GM21381 (cell line): ENCODE measurements around the gene TOR1AIP2.

Experiments used
- ATAC-seq: cut with Tn5 transposase; IDR thresholded peaks from one replicate; pipeline ENCODE4 v1.9.1; 2021; ENCODE audit warnings: mild to moderate bottlenecking, moderate library complexity; ENCODE audit not compliant: unreplicated experiment

TOR1AIP2 gene

DNA sequence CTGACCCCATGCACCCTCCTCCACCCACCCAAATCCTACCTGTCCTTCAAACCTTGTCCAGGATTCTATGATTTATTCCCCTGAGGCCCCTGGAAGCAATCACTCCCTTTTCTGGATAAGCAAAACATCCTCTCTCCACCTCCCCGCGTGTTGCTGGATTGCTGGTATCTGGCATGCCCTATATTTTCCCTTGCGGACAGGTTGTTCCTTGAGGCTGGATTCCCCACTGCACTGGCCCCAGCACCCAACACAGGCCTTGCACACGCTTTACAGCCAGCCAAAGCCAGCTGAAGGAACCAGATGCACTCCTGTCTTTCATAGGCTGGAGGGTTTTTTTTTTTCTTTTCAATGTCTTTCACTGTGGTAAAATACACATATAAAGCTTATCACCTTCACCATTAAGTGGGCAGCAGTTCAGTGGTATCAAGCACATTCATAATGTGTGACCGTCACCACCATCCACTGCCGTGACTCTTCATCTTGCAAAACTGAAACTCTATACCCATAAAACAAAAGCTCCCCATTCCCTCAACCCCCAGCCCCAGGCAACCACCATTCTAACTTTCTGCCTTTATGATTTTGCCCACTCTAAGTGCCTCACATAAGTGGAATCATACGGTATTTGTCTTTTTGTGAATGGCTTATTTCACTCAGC is 50.9 kb downstream of the TOR1AIP2 start:
- no peak for ATAC-seq

DNA sequence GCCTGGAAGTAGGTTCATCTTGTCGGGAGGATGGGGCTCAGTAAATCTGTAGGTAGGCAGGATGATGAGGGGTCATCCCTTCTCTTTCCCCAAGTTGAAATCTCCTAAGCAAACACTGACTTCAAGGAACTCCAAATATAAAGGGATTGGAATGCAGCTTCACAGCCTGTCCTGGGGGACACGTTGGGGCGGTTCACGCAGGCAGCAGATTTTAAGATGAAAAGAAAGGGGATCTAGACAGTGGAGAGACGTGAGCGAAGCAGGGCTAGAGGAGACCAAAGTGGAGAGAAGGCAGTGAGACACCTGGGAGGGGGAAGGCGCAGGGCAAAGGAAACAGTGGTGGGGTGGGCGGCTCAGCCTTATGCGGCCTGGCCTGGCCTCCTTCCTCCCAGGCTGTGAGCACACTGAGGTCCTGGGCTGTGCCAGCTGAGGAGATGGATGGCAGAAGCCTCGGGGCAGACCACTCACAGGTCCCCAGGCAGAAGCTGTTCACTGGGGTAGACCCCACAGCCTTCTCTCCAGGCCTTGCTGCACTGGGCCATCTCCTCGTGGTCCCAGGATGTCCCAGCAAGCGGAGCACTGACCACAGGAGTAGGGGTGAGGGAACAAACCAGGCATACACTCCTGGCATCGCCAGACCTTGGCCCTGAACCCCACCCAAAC is 51.7 kb downstream of the TOR1AIP2 start:
- ATAC-seq: no peak

DNA sequence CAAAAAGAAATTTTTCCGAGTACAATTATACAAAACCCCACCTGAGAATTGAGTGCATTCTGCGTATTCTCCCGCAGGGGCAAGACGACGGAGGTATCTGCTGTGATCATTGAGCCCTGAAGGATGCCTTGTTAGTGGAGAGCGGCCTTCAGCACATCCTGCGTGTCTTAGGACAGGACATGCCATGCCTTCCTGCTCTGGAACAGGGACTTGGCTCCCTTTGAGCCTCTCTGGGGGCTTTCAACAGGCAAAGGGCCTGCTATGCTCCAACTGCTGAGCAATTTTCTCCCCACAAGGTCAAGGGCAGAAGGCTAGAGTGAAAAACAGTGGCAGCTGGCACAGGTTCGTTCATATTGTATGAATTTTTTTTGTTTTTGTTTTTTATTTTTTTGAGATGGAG is 52.4 kb downstream of the TOR1AIP2 start:
- ATAC-seq: no peak

DNA sequence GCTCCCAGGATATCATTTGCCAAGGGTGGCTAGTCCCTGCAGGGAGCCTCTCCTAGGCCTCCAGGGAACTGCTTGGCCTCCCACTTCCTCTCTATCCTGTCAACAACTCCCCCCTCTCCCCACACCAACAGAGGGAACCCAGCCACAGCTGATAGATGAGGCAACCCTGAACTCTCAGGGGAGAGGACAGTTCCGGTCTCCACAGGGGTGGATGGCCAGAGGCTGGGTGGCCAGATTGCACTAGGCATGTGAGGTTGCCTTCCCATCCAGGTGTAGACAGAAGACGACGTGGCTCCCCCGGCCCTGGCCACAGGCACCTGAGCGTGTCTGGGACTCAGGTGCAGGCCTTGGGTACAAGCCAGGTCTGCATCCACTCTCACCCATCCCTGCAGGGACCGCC is 53.3 kb downstream of the TOR1AIP2 start:
- ATAC-seq: no peak

DNA sequence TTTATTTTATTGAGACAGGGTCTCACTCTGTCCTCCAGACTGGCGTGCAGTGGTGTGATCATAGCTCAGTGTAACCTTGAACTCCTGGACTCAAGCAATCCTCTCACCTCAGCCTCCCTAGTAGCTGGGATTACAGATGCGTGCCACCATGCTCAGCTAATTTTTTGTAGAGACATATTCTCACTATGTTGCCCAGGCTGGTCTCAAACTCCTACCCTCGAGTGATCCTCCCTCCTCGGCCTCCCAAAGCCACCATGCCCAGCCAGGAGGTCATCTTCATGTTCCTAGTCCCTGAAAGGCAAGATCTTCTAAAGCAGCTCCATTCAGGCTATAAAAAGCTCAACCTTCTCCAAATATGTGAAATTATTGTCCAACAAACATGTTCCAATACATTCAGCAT is 53.9 kb downstream of the TOR1AIP2 start:
- no peak for ATAC-seq

DNA sequence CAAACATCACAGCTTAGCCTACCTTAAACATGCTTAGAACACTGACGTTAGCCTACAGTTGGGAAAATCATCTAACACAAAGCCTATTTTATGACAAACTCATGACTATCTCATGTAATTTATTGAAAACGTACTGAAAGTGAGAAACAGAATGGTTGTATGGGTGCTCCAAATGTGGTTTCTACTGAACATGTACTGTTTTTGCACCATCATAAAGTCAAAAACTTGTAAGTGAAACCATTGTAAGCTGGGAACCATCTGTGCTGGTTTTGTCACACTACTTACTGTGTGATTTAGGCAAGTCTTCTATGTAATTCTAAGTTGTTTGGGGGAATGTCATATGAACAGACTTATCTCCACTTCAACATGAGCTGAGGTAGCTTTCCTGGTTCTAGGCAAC is 55.5 kb downstream of the TOR1AIP2 start:
- no peak for ATAC-seq

DNA sequence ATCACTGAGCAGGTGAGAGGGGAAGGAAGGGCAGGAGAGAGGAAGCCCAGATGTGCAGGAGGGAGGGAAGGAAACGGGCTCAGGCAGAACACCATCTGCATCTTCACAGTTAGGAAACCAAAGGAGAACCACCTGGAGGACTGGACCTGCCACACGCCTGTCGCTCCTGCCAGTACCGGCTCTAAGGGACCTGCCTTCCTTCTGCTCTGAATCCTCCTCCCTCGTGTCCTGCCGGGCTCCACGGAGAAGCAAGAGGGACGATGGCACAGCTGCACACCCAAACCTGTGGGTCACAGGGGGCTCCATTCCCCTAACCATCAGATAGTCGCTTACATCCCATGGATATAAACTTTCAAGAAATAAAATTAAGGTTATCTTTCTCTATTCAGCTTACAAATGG is 56.1 kb downstream of the TOR1AIP2 start:
- no peak for ATAC-seq

DNA sequence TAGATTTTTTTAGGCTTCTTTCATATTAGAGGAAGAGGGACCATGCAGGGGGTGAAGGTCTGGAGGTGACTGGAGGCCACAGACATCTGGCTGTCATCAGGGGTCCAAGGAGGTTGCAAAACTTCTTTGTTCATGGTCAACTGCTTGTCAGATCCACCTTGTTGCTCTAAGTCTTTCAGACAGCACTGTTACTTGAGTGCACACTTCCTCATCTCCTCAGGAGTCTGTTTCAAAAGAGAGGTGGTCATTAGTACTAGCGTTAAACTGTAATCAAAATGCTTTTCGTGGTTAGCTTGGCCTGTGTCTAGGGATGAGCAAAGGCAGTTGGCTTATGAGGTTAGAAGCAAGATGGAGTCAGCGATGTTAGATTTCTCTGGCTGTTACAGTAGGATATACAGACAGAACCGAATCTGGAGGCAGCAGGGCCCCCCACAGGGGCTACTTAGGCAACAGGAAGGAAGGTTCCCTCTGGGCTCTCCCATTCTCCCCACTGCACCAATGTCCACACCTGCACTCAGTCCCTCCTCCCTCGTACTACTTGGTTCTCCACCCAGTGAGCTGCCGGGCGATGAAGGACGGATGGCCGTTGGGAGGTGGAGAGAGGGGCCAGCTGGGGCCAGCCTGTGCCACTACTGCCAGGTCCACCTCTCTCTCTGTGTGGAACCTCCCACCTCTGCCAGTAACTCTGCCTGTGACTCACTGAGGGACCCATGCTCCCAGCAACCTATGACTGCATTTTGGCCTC is 57.2 kb downstream of the TOR1AIP2 start:
- ATAC-seq: no peak

DNA sequence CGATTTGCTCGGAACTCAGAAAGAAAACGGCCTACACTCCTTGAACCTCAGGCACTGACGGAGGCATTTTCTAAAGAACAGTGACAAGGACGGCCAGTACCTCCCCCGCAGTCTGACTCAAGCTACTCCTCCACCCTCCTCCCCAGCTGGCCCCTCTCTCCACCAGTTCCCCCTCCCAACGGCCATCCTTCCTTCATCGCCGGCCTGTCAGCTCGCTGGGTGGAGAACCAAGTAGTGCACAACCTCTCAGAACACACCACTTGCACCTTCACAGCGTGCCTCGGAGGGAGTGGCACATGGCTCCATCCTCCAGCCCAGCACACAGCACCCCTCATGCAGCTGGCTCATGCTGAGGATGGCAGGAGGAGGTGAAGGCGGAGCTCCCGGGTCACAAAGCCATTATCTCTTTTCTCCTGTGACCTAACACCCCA is 58.8 kb downstream of the TOR1AIP2 start:
- no peak for ATAC-seq

DNA sequence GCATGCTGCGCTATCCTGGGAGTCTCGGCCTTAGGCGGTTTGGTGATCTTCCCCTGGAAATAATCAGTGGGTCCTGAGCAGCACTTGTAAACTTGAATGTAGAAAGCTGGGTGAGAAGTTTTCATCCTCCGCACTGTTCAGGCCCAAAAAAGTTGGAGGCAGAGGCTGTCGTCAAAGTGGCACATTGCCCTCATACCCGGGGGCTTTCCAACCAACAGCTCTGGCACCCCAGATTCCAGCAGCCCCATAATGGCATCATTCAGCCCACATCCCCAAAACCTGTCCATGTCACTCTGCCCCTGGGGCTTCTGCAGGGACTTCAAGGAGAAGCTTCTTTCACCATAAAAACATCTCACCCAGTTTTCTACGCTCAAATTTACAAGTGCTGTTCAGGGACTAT is 59.3 kb downstream of the TOR1AIP2 start:
- ATAC-seq: no peak

DNA sequence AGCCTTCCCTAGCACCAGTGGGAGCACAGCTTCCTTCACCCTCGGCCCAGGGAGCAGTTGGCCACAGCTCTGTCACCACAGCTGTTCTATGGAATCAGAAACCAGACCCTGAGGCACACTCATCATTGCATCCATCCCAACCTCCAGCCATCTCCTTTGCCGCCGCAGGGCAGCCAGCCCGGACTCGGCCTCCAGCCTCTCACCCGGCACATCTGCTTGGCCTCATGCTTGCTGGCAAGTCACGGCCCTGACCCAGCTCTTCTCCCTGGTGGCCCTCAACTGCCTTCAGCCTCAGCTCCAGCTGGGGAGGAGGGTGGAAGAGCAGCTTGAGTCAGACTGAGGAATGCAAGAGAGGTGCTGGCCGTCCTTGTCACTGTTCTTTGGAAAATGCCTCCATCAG is 59.8 kb downstream of the TOR1AIP2 start:
- ATAC-seq: no peak

DNA sequence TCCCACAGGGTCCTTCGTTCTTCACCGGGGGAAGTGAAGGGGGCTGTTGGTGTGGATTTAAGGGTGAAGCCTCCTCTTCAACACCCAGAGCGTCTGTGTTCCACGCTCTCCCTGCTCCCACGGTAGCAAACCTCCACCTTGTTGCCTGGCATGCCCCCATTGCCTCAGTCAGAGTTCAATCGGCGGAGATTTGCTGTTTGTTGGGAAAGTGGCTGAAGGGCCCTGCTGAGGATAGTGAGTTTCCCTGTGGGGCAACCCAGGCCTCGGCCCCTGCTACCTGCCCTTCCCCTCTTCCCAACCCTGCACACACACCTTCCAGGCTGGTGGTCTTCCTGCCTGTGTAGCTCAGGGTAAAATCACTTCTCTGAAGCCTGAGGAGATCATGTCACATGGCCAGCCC is 60.5 kb downstream of the TOR1AIP2 start:
- no peak for ATAC-seq

DNA sequence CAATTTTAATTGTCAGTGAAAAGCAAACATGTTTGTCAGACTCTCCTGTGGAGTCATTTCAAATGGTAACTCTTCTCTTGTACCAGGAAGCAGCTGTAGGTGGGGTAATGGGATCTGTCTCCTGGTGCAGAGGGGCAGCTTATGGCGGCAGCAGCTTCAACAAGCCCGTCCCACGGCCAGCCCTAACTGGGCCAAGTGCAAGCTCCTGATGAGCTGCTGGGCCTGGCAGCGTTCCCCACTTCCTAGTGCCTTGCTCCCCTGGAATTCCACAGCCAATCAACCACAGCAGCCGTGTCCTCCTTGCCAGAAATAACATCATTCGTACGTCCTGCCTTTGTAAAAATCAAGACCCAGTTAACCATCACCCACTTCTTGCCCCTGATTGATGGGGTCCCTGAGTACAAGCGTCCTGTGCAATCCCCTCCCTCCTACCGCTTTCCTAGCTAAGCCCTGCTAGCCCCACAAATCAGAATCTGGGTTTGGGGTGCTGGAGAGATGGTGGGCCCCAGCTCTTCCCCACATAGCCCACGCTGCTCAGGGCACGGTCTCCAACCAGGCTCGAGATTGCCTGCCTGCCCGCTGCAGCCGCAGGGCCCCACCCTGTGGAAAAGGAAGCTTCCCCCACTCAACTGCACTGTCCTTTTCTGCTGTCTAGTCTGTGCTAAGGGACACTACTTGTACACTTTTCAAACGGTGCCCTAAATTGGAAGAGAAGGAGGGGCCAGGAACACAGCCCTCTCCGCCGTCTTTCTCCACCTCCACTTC is 61.2 kb downstream of the TOR1AIP2 start:
- ATAC-seq: no peak

DNA sequence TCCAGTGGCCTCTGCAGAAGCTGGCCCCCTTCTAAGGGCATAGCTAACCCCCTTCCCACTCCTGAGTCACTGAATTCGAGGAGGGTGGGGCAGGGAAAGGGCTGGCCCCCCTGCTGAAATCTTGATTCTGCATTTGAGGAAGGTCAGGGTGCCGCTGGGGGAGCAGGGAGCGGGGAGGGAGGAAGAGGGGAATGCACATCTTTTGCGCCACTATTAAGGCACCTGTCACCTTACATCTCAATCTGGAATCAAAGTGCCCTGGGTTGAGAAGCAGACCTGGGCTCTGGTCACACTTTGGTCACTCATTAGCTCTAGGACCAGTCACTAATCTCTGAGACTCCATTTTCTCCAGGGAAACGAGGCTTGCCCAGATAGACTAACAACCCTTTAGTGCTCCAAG is 62.0 kb downstream of the TOR1AIP2 start:
- ATAC-seq: no peak

DNA sequence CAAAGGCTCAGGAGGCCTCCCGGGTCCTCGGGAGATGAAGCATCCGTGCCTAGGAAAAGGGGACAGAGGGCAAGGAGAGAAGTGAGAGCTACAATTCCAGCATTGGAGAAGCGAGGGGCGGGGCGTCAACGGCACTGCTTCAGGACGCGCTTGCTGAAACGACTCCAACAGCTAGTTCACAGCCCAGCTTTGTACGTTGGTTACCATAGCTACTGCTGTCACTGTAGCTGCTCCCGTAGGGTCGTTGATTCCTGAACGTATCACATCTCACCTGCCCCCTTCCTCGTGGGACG is 63.1 kb downstream of the TOR1AIP2 start:
- ATAC-seq: peak; percentile 31

DNA sequence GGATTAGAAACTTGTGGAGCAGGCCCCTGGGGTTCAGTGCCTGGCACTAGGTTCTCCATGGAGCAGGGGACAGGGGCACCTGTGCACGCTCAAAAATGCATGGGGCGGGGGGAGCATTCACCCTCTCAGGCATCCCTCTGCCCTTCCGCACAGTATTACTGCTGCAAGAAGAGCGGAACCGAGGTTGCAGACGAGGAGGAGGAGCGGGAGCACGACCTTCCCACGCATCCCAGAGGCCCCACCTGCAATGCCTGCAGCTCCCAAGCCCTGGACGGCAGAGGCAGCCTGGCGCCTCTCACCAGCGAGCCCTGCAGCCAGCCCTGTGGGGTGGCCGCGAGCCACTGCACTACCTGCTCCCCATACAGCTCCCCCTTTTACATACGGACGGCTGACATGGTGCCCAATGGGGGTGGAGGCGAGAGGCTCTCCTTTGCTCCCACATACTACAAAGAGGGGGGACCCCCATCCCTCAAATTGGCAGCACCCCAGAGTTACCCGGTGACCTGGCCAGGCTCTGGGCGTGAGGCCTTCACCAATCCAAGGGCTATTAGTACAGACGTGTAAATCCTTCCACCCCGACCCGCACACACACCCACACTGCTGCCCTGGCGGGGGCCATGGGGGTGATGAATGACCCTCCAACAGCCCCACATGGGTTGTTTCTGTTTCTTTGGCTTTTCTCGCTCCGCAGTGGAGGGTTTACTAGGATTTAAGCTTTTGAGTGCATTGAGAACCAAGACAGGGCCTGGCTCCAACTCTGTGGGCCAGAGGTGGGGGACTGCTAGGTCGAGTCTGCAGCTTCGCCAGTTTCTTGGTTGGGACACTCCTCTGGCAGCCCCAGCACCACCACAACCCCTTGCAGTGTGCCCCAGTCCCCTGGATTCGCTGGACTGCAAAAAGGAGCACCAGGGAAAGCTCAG is 63.7 kb downstream of the TOR1AIP2 start:
- ATAC-seq: no peak

DNA sequence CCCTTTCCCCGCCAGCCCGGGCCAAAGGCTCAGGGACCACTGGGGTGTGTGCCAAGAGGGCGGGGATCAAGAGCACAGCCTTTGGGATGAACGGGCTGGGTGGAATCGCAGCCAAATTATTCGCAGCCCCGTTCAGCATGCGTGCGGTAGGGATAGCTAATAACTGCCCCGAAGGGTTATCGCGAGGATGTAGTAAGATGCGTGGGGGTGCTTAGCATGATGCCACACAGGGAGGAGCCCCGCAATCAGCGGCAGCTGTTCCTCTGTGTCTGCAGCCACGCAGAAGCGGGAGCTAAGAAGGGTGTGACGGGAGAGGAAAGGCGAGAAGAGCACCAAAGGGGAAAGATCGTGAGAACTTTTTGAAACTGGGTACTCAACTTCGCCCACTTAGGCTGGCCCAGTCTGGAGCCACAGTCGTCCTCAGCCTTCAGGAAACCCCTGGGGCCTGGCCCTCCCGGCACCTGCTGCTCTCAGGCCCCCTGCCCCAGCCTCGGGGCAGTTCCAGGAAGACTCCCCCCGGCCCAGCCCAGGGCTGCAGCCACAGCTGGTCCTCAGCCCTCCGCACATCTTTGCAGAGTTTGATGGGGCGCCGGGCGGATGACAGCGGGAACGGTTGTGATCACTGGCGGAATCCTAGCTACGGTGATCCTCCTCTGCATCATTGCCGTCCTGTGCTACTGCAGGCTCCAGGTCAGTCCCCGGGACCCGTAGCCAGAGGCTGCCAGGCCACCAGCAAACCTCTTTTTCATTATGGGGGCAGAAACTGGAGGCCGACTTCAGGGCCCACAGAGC is 64.9 kb downstream of the TOR1AIP2 start:
- ATAC-seq: no peak

DNA sequence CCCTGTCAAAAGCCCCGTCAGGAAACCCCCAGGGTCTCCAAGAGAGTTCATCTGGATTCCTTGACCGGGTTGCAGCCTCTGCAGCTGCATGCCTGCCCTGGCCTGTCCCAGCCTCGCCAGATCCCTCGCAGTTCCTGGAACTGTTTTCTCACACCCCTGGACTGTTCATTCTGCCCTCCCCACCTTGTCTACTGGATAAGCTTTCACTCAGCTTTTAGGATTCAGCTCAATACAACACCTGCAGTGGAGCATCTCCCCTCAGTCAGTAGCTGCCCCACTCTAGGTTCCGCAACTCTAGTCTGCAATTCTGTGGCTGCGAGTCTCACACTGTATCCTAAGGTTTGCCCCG is 67.3 kb downstream of the TOR1AIP2 start:
- no peak for ATAC-seq

DNA sequence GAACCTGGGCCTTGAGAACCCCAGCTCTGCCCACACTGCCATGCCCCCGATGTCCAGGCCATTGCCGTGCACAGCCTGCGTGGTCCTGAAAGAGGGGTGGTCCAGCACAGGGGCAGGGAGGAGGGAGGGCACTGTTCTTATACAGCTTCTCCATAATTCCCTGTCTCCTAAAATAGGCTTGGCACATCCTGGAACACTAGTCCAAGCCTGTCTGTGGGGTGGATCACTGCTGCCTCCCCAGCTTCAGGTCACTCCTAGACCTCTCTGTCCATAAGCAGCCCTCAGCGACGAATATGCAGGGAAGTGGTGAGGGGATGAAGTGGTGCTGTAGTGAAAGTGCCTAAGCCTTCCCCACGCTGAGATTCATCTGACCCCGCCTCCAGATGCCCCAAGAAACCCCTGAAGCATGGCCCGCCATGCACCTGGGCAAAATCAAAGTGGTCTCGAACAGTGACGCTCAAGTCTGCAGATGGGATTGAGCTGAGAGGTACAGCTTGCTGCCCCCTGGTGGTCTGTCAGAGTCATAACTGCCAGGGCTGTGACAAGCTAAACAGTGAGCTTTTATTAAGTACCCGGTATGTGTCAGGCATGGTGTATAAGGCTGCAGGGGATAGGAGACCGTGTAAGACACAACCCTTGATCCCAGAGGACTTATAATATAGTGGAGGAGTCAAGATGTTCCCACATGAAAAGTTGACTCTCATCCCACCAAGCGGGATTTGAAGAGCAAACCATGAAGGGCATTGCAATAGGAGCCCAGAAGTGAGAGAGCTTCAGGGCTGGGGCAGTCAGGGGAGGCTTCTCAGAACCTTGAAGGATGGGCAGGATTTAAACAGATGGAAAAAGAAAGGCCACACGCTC is 67.9 kb downstream of the TOR1AIP2 start:
- ATAC-seq: peak; percentile 65
